Activated gamma-delta T cell treated with anti-CD3 and anti-CD28 coated beads, Interleukin-2, amount 50 U/mL, for 16 hours (primary cell): ENCODE results near the gene IFNE.

Experiments used
- DNase-seq: peaks from one replicate; pipeline ENCODE4 v3.0.0-alpha.2; 2020; ENCODE audit warnings: low read depth

IFNE gene

GRCh38 chr9:21482213-21482612, at the start of gene IFNE:
Gene IFNE (minus strand): TSS chr9:21482313. CDS start chr9:21481694, 619 bp downstream.
- no peak for DNase-seq

- DNase-seq = no peak
These were observed 46.2 kb upstream of the IFNE start for GRCh38 chr9:21528123-21528808.

GRCh38 chr9:21527579-21527978, 45.5 kb upstream of the IFNE start:
- no peak for DNase-seq

- DNase-seq = no peak
These were observed 43.1 kb upstream of the IFNE start for GRCh38 chr9:21525174-21525573.

- no peak for DNase-seq
These were observed 42.2 kb upstream of the IFNE start for GRCh38 chr9:21524099-21524830.

- DNase-seq = no peak
These were observed 41.2 kb upstream of the IFNE start for GRCh38 chr9:21523021-21524014.

- DNase-seq = no peak
These were observed 40.2 kb upstream of the IFNE start for GRCh38 chr9:21522348-21522747.

- DNase-seq = no peak
These were observed 39.3 kb upstream of the IFNE start for GRCh38 chr9:21521448-21521847.

- no peak for DNase-seq
These were observed 38.6 kb upstream of the IFNE start for GRCh38 chr9:21520501-21521228.

- DNase-seq = no peak
These were observed 37.8 kb upstream of the IFNE start for GRCh38 chr9:21519855-21520434.

- no peak for DNase-seq
These were observed 34.7 kb upstream of the IFNE start for GRCh38 chr9:21516796-21517195.

- DNase-seq = no peak
These were observed 31.3 kb upstream of the IFNE start for GRCh38 chr9:21513431-21513830.

GRCh38 chr9:21510806-21511205, 28.7 kb upstream of the IFNE start:
- DNase-seq = no peak

- DNase-seq = no peak
These were observed 25.3 kb upstream of the IFNE start for GRCh38 chr9:21507483-21507790.

GRCh38 chr9:21506626-21507482, 24.7 kb upstream of the IFNE start:
- DNase-seq = no peak

- DNase-seq = no peak
These were observed 23.5 kb upstream of the IFNE start for GRCh38 chr9:21505425-21506179.

- no peak for DNase-seq
These were observed 22.8 kb upstream of the IFNE start for GRCh38 chr9:21504894-21505293.

- DNase-seq = no peak
These were observed 22.0 kb upstream of the IFNE start for GRCh38 chr9:21504113-21504512.

- no peak for DNase-seq
These were observed 20.5 kb upstream of the IFNE start for GRCh38 chr9:21502586-21502985.

- no peak for DNase-seq
These were observed 17.8 kb upstream of the IFNE start for GRCh38 chr9:21499912-21500311.
